ENCODE results near the gene ZNF701.
A peak's percentile ranks its signal among the peaks of the same experiment; 100 is the strongest.
"Not testable (repeated sequence)": the region's sequence is repeated elsewhere in the genome, so short reads cannot be mapped to it uniquely, and the experiment has no call there.

Gene ZNF701

DNA sequence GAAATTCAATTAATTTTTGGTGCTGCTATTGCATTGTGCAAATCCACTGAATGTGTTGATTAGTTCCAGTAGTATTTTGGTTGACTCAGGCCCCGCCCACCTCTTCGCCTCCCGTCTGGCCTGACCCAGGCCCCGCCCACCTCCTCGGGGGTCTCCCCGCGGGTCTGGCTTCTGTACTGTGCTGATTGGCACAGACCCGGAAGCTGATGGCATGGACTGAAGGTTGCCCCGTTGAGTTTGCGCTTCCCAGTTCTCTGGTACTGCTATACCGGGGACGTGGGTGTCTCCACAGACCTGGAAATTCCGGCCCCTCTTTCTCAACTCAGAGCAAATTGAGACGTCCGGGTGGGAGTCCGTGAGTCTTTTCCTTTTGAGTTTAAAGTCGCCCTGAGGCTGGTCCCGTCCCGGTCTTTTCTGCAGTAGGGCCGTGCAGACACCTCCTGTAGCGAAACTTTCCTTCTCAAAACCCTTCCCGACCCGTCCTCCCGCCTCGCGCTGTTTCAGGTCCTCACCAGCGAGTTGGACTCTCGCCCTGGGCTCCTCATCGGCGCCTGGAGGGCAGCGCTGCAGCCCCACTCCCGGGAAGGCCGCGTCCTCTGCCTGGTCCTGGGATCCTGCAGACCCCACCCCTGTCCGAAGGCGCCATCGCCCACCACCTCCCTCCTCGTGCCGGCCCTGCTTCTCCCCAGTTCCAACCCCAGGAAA is 14.8 kb downstream of the ZNF701 start:
- no peak overlapping the region for H3K4me3 ChIP-seq (ENCODE audit: low read depth, low read length)
- DNase-seq (ENCODE audit: low read depth), result no peak
- TF ChIP-seq, protein P1, sequence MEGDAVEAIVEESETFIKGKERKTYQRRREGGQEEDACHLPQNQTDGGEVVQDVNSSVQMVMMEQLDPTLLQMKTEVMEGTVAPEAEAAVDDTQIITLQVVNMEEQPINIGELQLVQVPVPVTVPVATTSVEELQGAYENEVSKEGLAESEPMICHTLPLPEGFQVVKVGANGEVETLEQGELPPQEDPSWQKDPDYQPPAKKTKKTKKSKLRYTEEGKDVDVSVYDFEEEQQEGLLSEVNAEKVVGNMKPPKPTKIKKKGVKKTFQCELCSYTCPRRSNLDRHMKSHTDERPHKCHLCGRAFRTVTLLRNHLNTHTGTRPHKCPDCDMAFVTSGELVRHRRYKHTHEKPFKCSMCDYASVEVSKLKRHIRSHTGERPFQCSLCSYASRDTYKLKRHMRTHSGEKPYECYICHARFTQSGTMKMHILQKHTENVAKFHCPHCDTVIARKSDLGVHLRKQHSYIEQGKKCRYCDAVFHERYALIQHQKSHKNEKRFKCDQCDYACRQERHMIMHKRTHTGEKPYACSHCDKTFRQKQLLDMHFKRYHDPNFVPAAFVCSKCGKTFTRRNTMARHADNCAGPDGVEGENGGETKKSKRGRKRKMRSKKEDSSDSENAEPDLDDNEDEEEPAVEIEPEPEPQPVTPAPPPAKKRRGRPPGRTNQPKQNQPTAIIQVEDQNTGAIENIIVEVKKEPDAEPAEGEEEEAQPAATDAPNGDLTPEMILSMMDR (IDR thresholded peaks at IDR 0.05; ENCODE audit: low read depth, low read length, missing control alignments), result no peak
- in situ Hi-C loops (cut with HindIII; ENCODE audit: low sequenced_read_pairs), result no loop called here

GRCh38 chr19:52585604-52586003 is 15.5 kb downstream of the ZNF701 start:
- in situ Hi-C loops (cut with HindIII; ENCODE audit: low sequenced_read_pairs), result no loop called here
- TF ChIP-seq, protein P1 (IDR thresholded peaks at IDR 0.05; ENCODE audit: low read depth, low read length, missing control alignments), result no peak
- DNase-seq (ENCODE audit: low read depth), result no peak
- no peak overlapping the region for H3K4me3 ChIP-seq (ENCODE audit: low read depth, low read length)

- DNase-seq (ENCODE audit: low read depth), result no peak
- TF ChIP-seq, protein P1 (IDR thresholded peaks at IDR 0.05; ENCODE audit: low read depth, low read length, missing control alignments), result no peak
- H3K4me3 ChIP-seq (ENCODE audit: low read depth, low read length), result no peak overlapping the region
- in situ Hi-C loops (cut with HindIII; ENCODE audit: low sequenced_read_pairs), result no loop called here
These were observed 20.6 kb downstream of the ZNF701 start for GRCh38 chr19:52590728-52591127.

GRCh38 chr19:52592301-52592700 is 22.2 kb downstream of the ZNF701 start:
- in situ Hi-C loops (cut with HindIII; ENCODE audit: low sequenced_read_pairs), result no loop called here
- DNase-seq (ENCODE audit: low read depth), result no peak

GRCh38 chr19:52593441-52593840 is 23.4 kb downstream of the ZNF701 start:
- H3K4me3 ChIP-seq (ENCODE audit: low read depth, low read length); DNase-seq (ENCODE audit: low read depth); in situ Hi-C loops (cut with HindIII; ENCODE audit: low sequenced_read_pairs): not testable (repeated sequence)

More at GRCh38 chr19:52592301-52592700, 22.2 kb downstream of the ZNF701 start:
- TF ChIP-seq, protein P1 (IDR thresholded peaks at IDR 0.05; ENCODE audit: low read depth, low read length, missing control alignments), result no peak
- no peak overlapping the region for H3K4me3 ChIP-seq (ENCODE audit: low read depth, low read length)

- TF ChIP-seq, protein P1 (IDR thresholded peaks at IDR 0.05; ENCODE audit: low read depth, low read length, missing control alignments), result no peak
These were observed 29.2 kb downstream of the ZNF701 start for GRCh38 chr19:52599241-52599640.

DNA sequence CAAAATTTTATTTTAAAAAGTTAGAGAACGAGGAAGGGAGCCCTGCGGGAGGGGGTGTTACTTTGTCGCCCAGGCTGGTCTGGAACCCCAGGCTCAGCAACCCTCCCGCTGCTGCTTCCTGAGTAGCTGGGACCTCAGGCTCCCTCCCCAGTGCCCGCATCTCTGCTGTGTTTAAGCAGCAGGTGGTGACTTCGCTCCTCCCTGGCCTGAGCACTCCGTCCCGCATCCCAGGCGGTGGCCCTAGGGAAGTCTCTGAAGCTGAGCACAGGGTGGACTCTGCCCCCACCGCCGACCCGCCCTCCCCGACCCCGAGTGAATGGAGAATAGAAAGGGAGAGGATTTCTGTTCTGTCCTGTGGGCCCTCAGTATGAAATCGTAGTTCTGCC is 30.5 kb downstream of the ZNF701 start:
- TF ChIP-seq, protein P1 (IDR thresholded peaks at IDR 0.05; ENCODE audit: low read depth, low read length, missing control alignments), result no peak
- in situ Hi-C loops (cut with HindIII; ENCODE audit: low sequenced_read_pairs), result no loop called here
- H3K4me3 ChIP-seq (ENCODE audit: low read depth, low read length), result peak overlapping the region; percentile 58
- DNase-seq (ENCODE audit: low read depth), result no peak

More at GRCh38 chr19:52599241-52599640, 29.2 kb downstream of the ZNF701 start:
- in situ Hi-C loops (cut with HindIII; ENCODE audit: low sequenced_read_pairs), result no loop called here
- no peak for DNase-seq (ENCODE audit: low read depth)
- H3K4me3 ChIP-seq (ENCODE audit: low read depth, low read length), result no peak overlapping the region
